GM19438 (cell line): ENCODE measurements around the gene WNT1.

ENCODE experiments used
- ATAC-seq: cut with Tn5 transposase; IDR thresholded peaks from one replicate; pipeline ENCODE4 v1.9.1; 2021; ENCODE audit warnings: low read depth; ENCODE audit not compliant: unreplicated experiment

The WNT1 gene

GRCh38 chr12:48960834-48961233 is 17.3 kb upstream of the WNT1 start:
- ATAC-seq = no peak

GRCh38 chr12:48961331-48961730 is 16.8 kb upstream of the WNT1 start:
- ATAC-seq = no peak

GRCh38 chr12:48961801-48962200 is 16.3 kb upstream of the WNT1 start:
- no peak for ATAC-seq

GRCh38 chr12:48965298-48965838 is 12.8 kb upstream of the WNT1 start:
- ATAC-seq = no peak

- no peak for ATAC-seq
Measured at GRCh38 chr12:48966177-48966895, 11.8 kb upstream of the WNT1 start.

- no peak for ATAC-seq
Measured at GRCh38 chr12:48967991-48968390, 10.1 kb upstream of the WNT1 start.

GRCh38 chr12:48968467-48968866 is 9.7 kb upstream of the WNT1 start:
- ATAC-seq = no peak

- no peak for ATAC-seq
Measured at GRCh38 chr12:48969160-48969771, 8.9 kb upstream of the WNT1 start.

GRCh38 chr12:48969833-48970701 is 8.1 kb upstream of the WNT1 start:
- ATAC-seq = no peak

- ATAC-seq = no peak
Measured at GRCh38 chr12:48970702-48971334, 7.3 kb upstream of the WNT1 start.

- no peak for ATAC-seq
Measured at GRCh38 chr12:48972213-48972951, 5.7 kb upstream of the WNT1 start.

- no peak for ATAC-seq
Measured at GRCh38 chr12:48972952-48973483, 5.1 kb upstream of the WNT1 start.

GRCh38 chr12:48973531-48973930 is 4.6 kb upstream of the WNT1 start:
- ATAC-seq = no peak

GRCh38 chr12:48973941-48974673 is 4.0 kb upstream of the WNT1 start:
- no peak for ATAC-seq

- ATAC-seq = no peak
Measured at GRCh38 chr12:48977290-48978281, 536 bp upstream of the WNT1 start.

- ATAC-seq = no peak
Measured at GRCh38 chr12:48978741-48979601, 849 bp downstream of the WNT1 start.
